ENCODE measurements around the gene PRSS53. TPM values are rescaled to one million over a fixed set of nuclear protein-coding genes. Genes with fewer than 3 reads are reported as not detected.

The PRSS53 gene
- total and polyA plus RNA-seq, 11 donors = 0.16 to 1.4 (median 0.50) TPM

- TF ChIP-seq, protein P1, sequence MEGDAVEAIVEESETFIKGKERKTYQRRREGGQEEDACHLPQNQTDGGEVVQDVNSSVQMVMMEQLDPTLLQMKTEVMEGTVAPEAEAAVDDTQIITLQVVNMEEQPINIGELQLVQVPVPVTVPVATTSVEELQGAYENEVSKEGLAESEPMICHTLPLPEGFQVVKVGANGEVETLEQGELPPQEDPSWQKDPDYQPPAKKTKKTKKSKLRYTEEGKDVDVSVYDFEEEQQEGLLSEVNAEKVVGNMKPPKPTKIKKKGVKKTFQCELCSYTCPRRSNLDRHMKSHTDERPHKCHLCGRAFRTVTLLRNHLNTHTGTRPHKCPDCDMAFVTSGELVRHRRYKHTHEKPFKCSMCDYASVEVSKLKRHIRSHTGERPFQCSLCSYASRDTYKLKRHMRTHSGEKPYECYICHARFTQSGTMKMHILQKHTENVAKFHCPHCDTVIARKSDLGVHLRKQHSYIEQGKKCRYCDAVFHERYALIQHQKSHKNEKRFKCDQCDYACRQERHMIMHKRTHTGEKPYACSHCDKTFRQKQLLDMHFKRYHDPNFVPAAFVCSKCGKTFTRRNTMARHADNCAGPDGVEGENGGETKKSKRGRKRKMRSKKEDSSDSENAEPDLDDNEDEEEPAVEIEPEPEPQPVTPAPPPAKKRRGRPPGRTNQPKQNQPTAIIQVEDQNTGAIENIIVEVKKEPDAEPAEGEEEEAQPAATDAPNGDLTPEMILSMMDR (IDR thresholded peaks at IDR 0.05) = no peak
- TF ChIP-seq POLR2A (IDR thresholded peaks at IDR 0.05) = no peak
- Histone ChIP-seq H3K27me3 (no peaks in the 10 kb centered on the region), H3K4me1 (peaks cover 0 to 3% (median 0%) of the 10 kb centered on the region in 12 donors), H3K9me3 (no peaks in the 10 kb centered on the region), H3K36me3 (peaks cover 0 to 46% (median 41%) of the 10 kb centered on the region in 9 donors), H3K27ac (no peak overlapping the region), H3K4me3 (no peak overlapping the region)
- no peak for DNase-seq
- intact Hi-C loops (cut with DNase I) = no loop called here
- WGBS, 4 donors = 91 to 97% (median 95%) methylated on average over 4 of the region's 4 CpGs
- no peak for ATAC-seq
These were observed 44.8 kb downstream of the PRSS53 start for GRCh38 chr16:31043898-31044481.

- H3K36me3 ChIP-seq = peaks cover 0 to 52% (median 47%) of the 10 kb centered on the region in 9 donors
These were observed 45.4 kb downstream of the PRSS53 start for GRCh38 chr16:31043352-31043751.

GRCh38 chr16:31042866-31043265 lies 45.9 kb downstream of the PRSS53 start:
- 90 to 98% (median 92%) methylated on average over 6 to 10 of the region's 10 CpGs for WGBS, 4 donors
- ATAC-seq (no peak), DNase-seq (no peak)
- H3K9me3 ChIP-seq = no peaks in the 10 kb centered on the region
- intact Hi-C loops (cut with DNase I) = no loop called here
- H3K4me3 ChIP-seq = no peak overlapping the region
- H3K27ac ChIP-seq = no peak overlapping the region
- no peaks in the 10 kb centered on the region for H3K27me3 ChIP-seq
- TF ChIP-seq, protein P1 (IDR thresholded peaks at IDR 0.05) = no peak
- no peak for TF ChIP-seq POLR2A (IDR thresholded peaks at IDR 0.05)
- H3K36me3 ChIP-seq = peaks cover 0 to 57% (median 52%) of the 10 kb centered on the region in 9 donors
- no peaks in the 10 kb centered on the region for H3K4me1 ChIP-seq

More at GRCh38 chr16:31043352-31043751, 45.4 kb downstream of the PRSS53 start:
- intact Hi-C loops (cut with DNase I) = no loop called here
- TF ChIP-seq, protein P1 (IDR thresholded peaks at IDR 0.05) = no peak
- no peak for TF ChIP-seq POLR2A (IDR thresholded peaks at IDR 0.05)
- Histone ChIP-seq H3K4me1 (peaks cover 0 to 1% (median 0%) of the 10 kb centered on the region in 12 donors), H3K27ac (no peak overlapping the region), H3K27me3 (no peaks in the 10 kb centered on the region), H3K9me3 (no peaks in the 10 kb centered on the region), H3K4me3 (no peak overlapping the region)
- 93 to 100% (median 97%) methylated on average over 1 of the region's 1 CpG for WGBS, 4 donors
- ATAC-seq (no peak), DNase-seq (no peak)

- no peaks in the 10 kb centered on the region for H3K9me3 ChIP-seq
- no peak overlapping the region for H3K4me3 ChIP-seq
- no peak for ATAC-seq
- WGBS, 4 donors = 89 to 97% (median 94%) methylated on average over 2 of the region's 2 CpGs
- H3K4me1 ChIP-seq = peaks cover 4 to 24% (median 11%) of the 10 kb centered on the region in 12 donors
- H3K36me3 ChIP-seq = peaks cover 0 to 89% (median 81%) of the 10 kb centered on the region in 9 donors
- no peak for TF ChIP-seq POLR2A (IDR thresholded peaks at IDR 0.05)
- TF ChIP-seq, protein P1 (IDR thresholded peaks at IDR 0.05) = no peak
- H3K27me3 ChIP-seq = no peaks in the 10 kb centered on the region
- intact Hi-C loops (cut with DNase I) = loop anchor here in 1 of 10 donors (5.0 kb wide), 1 partner anchor 33 kb away; the partner anchor contains the start of genes ZNF646 and ZNF668
- no peak for DNase-seq
- no peak overlapping the region for H3K27ac ChIP-seq
These were observed 49.8 kb downstream of the PRSS53 start for GRCh38 chr16:31038993-31039392.

Data from heart left ventricle (tissue), 16 donors.